ENCODE measurements around the gene SND1.

Gene SND1

DNA sequence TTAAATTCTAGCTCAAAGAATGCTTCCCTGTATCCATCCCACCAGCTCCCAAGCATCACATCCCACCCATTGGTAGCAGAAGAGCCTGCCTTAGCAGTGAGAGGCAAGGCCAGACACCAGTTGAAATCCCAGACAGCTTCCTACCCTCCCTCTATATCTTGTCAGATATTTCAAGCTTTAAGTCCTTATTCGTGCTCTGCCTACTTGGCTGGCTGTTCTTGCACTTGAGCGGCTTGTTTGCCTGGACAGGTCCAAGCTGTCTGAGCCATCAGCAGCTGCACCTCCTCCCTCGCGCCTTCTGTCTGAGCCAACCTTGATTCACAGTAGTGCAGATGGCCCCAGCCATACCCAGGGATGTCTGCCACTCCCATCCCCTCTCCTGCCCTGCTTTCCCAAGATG, 362.8 kb downstream of the SND1 start:
- no peak for TF ChIP-seq TSHZ2 (CRISPR knock-in tag; IDR thresholded peaks at IDR 0.05)
- ATAC-seq = no peak; the same call in 2 of the 3 replicates

DNA sequence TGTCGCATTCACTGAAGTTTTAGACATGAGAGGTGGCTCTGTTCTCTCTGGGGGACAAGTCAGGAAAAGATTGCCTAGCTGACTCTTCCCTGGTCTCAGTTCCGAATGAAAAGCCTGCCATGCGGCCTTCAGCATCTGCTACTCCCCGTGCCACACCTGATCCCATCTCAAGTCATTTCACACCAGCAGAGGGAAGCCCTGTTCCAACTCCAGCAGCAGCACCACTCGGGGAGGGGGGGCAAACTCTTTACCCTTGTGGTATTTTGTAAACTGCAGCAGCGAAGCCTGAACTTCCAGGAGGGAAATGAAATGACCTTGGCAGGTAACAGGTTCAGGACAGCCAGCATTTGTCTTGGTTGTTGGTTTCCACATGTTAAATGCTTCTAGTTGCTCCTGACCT, 365.5 kb downstream of the SND1 start:
- TF ChIP-seq ARNTL (CRISPR knock-in tag; IDR thresholded peaks at IDR 0.05; ENCODE audit: borderline replicate concordance, low read depth) = no peak
- TF ChIP-seq CSDC2 (CRISPR knock-in tag; IDR thresholded peaks at IDR 0.05) = no peak
- no peak for TF ChIP-seq RARB (CRISPR knock-in tag; IDR thresholded peaks at IDR 0.05)
- ATAC-seq = no peak

DNA sequence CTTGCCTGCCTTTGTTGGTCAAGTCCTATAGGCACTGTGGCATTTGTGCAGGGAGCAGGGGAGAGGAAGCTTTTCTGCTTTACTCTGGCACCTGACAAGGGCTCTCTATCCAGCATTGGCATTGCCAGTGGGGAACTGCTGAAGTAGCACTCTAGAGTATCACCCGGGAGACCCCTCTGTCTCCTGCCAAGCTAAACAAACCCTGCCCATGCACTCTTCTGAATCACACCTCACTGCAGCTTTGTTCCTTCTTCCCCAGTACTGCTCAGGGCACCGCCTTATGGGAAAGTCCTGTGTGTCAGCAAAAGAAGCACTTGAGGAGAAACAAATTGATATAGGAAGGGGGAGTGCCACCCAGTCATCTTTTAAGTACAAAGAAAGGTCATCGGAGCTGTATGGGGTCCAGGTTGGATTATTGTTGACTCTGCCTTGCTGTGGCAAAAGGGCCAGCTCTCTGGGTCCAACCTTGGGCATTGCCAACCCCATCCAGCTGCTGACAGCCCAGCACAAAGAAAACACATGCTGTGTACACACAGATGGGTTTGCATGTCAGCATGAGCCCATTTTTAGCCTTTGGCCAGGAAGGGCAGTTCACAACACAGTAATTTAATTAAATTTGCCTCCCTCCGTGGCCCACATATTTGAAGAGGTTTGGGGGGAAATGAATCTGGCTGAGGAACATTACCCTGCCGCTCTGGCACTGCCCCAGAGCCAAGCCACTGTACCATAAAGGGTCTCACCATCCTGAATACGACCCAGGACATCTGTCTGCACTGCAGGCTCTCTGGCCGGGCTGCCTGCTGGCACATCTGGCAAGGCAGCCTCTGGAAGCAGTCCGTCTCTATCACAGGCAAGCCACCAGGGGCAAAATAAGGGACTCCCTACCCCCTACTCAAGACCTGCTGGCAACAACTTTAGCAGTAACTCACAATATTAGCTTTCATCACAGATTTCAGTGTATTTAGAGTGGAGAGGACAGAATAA, 366.2 kb downstream of the SND1 start:
- no peak for ATAC-seq
- TF ChIP-seq ARNTL (CRISPR knock-in tag; IDR thresholded peaks at IDR 0.05; ENCODE audit: borderline replicate concordance, low read depth) (no peak), ZNF565 (CRISPR knock-in tag; conservative IDR thresholded peaks at IDR 0.05; ENCODE audit: low read depth) (no peak), RARB (CRISPR knock-in tag; IDR thresholded peaks at IDR 0.05) (no peak), ZFP30 (CRISPR knock-in tag; IDR thresholded peaks at IDR 0.05) (no peak), SNAI2 (CRISPR knock-in tag; IDR thresholded peaks at IDR 0.05) (no peak), TSHZ2 (CRISPR knock-in tag; IDR thresholded peaks at IDR 0.05) (no peak), ISL1 (CRISPR knock-in tag; IDR thresholded peaks at IDR 0.05) (no peak), GLIS3 (CRISPR knock-in tag; IDR thresholded peaks at IDR 0.05) (no peak), PPARA (CRISPR knock-in tag; IDR thresholded peaks at IDR 0.05; ENCODE audit: borderline replicate concordance) (no peak), ZC3H10 (CRISPR knock-in tag; IDR thresholded peaks at IDR 0.05) (no peak), ZFP3 (CRISPR knock-in tag; IDR thresholded peaks at IDR 0.05) (no peak), CSDC2 (CRISPR knock-in tag; IDR thresholded peaks at IDR 0.05) (no peak)
- TF ChIP-seq, protein P1, sequence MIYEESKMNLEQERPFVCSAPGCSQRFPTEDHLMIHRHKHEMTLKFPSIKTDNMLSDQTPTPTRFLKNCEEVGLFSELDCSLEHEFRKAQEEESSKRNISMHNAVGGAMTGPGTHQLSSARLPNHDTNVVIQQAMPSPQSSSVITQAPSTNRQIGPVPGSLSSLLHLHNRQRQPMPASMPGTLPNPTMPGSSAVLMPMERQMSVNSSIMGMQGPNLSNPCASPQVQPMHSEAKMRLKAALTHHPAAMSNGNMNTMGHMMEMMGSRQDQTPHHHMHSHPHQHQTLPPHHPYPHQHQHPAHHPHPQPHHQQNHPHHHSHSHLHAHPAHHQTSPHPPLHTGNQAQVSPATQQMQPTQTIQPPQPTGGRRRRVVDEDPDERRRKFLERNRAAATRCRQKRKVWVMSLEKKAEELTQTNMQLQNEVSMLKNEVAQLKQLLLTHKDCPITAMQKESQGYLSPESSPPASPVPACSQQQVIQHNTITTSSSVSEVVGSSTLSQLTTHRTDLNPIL (CRISPR knock-in tag; IDR thresholded peaks at IDR 0.05; ENCODE audit: low read depth) = no peak
- TF ChIP-seq, protein P2, sequence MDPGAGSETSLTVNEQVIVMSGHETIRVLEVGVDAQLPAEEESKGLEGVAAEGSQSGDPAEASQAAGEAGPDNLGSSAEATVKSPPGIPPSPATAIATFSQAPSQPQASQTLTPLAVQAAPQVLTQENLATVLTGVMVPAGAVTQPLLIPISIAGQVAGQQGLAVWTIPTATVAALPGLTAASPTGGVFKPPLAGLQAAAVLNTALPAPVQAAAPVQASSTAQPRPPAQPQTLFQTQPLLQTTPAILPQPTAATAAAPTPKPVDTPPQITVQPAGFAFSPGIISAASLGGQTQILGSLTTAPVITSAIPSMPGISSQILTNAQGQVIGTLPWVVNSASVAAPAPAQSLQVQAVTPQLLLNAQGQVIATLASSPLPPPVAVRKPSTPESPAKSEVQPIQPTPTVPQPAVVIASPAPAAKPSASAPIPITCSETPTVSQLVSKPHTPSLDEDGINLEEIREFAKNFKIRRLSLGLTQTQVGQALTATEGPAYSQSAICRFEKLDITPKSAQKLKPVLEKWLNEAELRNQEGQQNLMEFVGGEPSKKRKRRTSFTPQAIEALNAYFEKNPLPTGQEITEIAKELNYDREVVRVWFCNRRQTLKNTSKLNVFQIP (CRISPR knock-in tag; IDR thresholded peaks at IDR 0.05; ENCODE audit: borderline replicate concordance, low read depth) = no peak

- no peak for ATAC-seq
- no peak for TF ChIP-seq SNAI2 (CRISPR knock-in tag; IDR thresholded peaks at IDR 0.05)
- TF ChIP-seq, protein P3, sequence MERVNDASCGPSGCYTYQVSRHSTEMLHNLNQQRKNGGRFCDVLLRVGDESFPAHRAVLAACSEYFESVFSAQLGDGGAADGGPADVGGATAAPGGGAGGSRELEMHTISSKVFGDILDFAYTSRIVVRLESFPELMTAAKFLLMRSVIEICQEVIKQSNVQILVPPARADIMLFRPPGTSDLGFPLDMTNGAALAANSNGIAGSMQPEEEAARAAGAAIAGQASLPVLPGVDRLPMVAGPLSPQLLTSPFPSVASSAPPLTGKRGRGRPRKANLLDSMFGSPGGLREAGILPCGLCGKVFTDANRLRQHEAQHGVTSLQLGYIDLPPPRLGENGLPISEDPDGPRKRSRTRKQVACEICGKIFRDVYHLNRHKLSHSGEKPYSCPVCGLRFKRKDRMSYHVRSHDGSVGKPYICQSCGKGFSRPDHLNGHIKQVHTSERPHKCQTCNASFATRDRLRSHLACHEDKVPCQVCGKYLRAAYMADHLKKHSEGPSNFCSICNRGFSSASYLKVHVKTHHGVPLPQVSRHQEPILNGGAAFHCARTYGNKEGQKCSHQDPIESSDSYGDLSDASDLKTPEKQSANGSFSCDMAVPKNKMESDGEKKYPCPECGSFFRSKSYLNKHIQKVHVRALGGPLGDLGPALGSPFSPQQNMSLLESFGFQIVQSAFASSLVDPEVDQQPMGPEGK (CRISPR knock-in tag; IDR thresholded peaks at IDR 0.05; ENCODE audit: borderline replicate concordance) = no peak
- TF ChIP-seq ARNTL (CRISPR knock-in tag; IDR thresholded peaks at IDR 0.05; ENCODE audit: borderline replicate concordance, low read depth) = no peak
- TF ChIP-seq TOX (CRISPR knock-in tag; IDR thresholded peaks at IDR 0.05; ENCODE audit: borderline replicate concordance) = no peak
- TF ChIP-seq ZFP3 (CRISPR knock-in tag; IDR thresholded peaks at IDR 0.05) = no peak
- no peak for TF ChIP-seq ZNF565 (CRISPR knock-in tag; conservative IDR thresholded peaks at IDR 0.05; ENCODE audit: low read depth)
- TF ChIP-seq OSR1 (CRISPR knock-in tag; IDR thresholded peaks at IDR 0.05) = no peak
- TF ChIP-seq GLIS3 (CRISPR knock-in tag; IDR thresholded peaks at IDR 0.05) = no peak
- no peak for TF ChIP-seq PPARA (CRISPR knock-in tag; IDR thresholded peaks at IDR 0.05; ENCODE audit: borderline replicate concordance)
- no peak for TF ChIP-seq CSRNP3 (CRISPR knock-in tag; IDR thresholded peaks at IDR 0.05)
- TF ChIP-seq, protein P2 (CRISPR knock-in tag; IDR thresholded peaks at IDR 0.05; ENCODE audit: borderline replicate concordance, low read depth) = no peak
- no peak for TF ChIP-seq ISL1 (CRISPR knock-in tag; IDR thresholded peaks at IDR 0.05)
- no peak for TF ChIP-seq RARB (CRISPR knock-in tag; IDR thresholded peaks at IDR 0.05)
- TF ChIP-seq ZC3H10 (CRISPR knock-in tag; IDR thresholded peaks at IDR 0.05) = no peak
- no peak for TF ChIP-seq ESRRG (CRISPR knock-in tag; IDR thresholded peaks at IDR 0.05)
These were observed 367.3 kb downstream of the SND1 start for GRCh38 chr7:128019288-128019687.
